Activated CD8-positive, alpha-beta memory T cell treated with anti-CD3 and anti-CD28 coated beads for 4 hours (primary cell): ENCODE data around the gene FGFRL1.
"Not testable (repeated sequence)": the region's sequence is repeated elsewhere in the genome, so short reads cannot be mapped to it uniquely, and the experiment has no call there.

Experiments used
- DNase-seq, 2 donors: peaks; one replicate each; pipeline ENCODE4 v3.0.0-alpha.2; 2020; ENCODE audit warnings: low read depth in 2 of 2

FGFRL1 gene

GRCh38 chr4:973431-974397 is 37.7 kb upstream of the FGFRL1 start, which contains the start of gene DGKQ:
Gene DGKQ (minus strand): TSS chr4:973569. CDS start chr4:973482, 87 bp downstream.
- peak; percentile 76 to 77 for DNase-seq

GRCh38 chr4:974668-975067 is 36.8 kb upstream of the FGFRL1 start:
- DNase-seq: no peak

GRCh38 chr4:976016-976415 is 35.4 kb upstream of the FGFRL1 start:
- DNase-seq: not testable (repeated sequence)

DNA sequence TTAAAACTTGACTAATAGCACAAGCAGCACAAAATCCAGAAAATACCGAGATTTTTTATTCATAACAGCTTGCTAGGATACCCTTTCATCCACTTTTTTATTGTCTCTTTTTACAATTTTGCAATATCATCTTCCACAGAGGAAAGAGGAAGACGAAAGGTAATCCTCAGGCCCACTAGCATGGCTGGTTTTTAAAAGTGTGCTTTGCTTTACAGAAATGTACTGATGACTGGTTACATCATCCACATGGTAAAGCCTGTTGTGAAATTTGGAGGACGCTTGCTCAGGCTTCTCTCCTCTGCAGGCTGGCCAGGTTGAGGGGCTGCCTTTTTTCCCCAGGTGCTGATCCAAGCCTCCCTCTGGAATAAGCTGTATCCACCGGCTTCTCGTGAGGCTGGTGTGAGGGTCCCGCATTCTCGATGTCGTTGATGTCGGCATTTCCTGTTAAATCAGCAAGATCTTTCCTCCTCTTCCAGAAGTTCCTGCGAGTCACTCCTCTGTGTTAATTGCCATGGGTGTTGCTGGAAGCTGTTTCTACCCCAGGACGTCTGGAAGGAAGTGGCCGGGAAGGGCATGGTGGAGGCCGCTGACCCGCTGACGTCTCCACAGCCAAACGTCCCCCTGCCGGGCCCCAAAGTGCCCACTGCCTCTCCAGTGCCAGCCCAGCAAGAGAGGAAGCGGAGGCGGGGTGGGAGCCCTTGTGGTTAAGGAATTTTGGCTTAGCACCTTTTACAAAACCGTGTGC is 32.3 kb upstream of the FGFRL1 start:
- no peak for DNase-seq

- no peak for DNase-seq
Measured at GRCh38 chr4:982291-982690, 29.1 kb upstream of the FGFRL1 start.

DNA sequence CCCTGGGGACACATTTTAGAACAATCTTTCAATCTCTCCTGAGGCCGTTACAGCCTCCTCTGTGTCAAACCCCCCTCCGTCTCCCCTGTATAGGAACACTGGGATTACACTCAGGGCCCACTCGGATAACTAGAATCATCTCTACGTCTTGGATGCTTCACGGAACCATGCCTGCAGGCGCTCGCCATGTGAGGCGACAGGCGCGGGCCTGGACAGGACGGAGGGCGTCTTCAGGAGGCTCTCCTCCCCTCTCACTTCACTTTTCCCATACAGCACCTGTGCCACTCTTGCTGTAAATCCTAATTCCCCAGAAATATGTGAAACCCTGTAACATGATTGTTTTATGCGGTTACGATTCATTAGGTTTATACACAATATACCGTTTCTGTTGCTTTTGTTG is 28.6 kb upstream of the FGFRL1 start:
- DNase-seq: no peak

GRCh38 chr4:984336-985054 is 26.9 kb upstream of the FGFRL1 start:
- no peak for DNase-seq

GRCh38 chr4:985123-985830 is 26.1 kb upstream of the FGFRL1 start:
- peak; percentile 35 to 45 for DNase-seq

DNA sequence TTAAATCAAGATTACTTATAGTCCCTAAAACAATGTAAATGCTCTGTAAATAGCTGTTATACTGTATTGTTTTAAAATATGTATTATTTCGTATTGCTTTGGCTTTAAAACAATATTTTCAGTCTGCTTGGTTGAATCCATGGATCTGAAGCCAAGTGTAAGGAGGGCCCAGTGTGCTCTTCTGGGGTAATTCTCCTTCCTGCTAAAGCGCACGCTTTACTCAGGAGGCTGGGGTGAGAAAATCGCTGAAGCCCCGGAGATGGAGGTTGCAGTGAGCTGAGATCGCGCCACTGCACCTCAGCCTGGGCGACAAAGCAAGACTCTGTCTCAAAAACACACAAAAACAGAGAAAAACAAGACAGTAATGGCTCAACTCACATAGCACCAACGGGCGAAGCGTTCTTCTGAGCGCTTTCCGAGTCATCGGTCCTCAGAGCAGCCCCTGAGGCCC is 25.0 kb upstream of the FGFRL1 start:
- DNase-seq: no peak

GRCh38 chr4:986879-987623 is 24.4 kb upstream of the FGFRL1 start, which contains the start of gene IDUA:
Gene IDUA (plus strand): TSS chr4:987044. CDS start chr4:987085, 41 bp downstream.
- DNase-seq: peak; percentile 78 to 83

DNA sequence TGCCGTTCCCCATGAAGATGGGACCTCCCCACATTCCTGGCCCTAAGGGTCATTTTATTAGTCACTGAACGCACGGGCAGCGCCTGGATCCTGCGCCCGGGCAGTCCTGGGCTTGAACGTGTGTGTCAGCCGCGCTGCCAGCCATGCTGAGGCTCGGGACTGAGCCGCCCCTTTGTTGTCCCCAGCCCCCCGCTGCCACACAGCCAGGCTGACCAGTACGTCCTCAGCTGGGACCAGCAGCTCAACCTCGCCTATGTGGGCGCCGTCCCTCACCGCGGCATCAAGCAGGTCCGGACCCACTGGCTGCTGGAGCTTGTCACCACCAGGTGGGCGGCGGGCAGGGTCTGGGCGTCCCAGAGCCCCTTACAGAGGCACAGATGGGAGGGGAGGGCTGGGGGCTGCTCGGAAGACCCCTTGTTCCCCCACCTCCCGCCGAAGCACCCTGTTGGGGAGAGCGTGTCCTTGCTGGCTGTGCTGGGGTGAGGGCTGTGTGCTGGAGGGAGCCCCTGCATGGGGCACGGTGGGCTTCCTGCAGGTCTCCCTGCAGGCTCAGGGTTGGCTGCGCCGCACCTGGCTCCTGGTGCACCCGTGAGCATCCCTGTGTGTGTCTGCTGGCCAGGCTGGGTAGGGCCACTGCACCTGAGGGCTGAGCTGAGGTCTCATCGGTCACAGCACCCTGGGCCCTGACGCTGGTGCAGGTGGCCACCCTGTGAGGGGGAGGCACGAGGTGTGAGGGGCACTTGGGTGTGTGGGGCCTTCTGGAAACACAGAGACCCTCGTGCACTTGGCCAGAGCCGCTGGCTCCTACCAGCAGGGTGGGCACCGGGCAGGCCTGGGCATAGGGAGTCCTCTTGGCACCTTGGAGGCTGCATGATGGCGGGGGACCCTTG is 23.6 kb upstream of the FGFRL1 start:
- no peak for DNase-seq

GRCh38 chr4:988726-989721 is 22.4 kb upstream of the FGFRL1 start:
- no peak for DNase-seq

DNA sequence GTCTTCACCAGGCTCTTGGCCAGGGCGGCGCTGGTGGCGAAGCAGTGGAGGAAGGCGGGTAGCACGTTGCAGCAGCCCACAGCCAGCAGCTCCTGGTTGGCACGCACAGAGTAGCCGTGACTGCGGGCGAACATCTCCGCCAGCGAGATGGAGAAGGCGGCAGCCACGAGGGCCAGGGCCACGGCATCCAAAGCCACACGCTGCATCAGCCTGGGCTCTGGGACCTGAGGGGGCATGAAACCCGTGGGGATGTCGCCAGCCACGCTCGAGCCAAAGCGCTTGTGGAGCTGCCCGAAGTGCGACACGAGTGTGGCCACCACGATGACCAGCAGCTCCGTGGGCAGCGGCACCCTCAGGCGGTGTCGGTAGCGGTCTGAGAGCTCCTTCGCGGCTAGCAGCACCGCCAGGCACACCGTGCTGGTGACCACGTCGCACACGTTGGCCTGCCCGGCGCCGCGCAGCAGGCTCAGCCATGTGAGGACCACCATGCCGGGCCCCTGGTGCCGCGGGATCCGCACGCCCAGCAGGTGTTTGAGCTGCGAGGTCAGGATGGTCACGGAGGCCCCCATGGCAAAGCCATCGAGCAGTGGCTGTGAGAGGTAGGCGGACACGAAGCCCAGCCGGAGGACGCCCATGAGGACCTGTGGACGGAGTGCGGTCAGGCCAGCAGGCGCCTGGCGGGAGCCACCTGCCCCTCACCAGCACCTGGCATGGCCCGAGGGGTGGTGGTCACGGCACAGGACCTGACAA is 21.5 kb upstream of the FGFRL1 start:
- no peak for DNase-seq

GRCh38 chr4:990746-991367 is 20.6 kb upstream of the FGFRL1 start:
- DNase-seq: no peak

- no peak for DNase-seq
Measured at GRCh38 chr4:991451-992296, 19.8 kb upstream of the FGFRL1 start.
